Inflammatory macrophage treated with lipopolysaccharide for 1 hour (primary cell): ENCODE results near the gene PSMB3.

Experiments
- DNase-seq, 2 donors: peaks; one replicate each; pipeline ENCODE4 v3.0.0-alpha.2; 2020 to 2022

Gene PSMB3

DNA sequence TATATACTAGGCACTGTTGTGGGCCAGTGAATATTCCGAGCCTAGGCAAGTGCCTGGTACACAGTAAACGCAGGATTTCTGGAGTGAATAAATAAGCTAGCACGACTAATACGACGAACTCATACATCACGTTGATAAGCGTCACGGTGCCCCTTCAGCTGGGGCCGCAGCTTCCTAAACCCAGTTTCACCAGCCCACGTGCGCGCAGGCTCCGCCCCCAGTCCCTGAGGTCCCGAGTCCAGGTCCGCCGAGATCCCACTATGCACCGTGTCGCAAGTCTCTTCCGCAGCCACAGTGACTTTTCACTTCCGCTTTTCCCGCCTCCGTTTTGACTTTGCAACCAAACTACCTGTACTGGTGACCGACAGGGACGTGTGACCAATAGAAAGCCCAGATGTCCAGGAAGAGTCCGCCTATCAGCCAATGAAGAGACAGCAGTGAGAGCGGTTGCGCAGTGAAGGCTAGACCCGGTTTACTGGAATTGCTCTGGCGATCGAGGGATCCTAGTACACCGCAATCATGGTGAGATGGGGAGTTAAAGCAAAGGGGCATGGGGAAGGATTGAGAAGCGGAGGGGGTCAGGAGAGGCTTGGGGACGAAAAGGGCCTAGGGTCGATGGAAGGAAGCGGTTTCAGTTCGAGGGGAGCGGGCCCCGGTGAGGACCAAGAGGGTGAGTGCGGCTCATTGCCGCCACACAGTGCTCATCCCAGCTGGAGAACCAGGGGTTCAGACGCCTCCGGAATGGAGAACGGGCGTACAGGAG lies at the start of gene PSMB3:
PSMB3 (plus strand) TSS at position 434 of the 763 bp plus-strand sequence; CDS start at position 520, 86 bp downstream.
- peak; percentile 99 to 100 for DNase-seq

DNA sequence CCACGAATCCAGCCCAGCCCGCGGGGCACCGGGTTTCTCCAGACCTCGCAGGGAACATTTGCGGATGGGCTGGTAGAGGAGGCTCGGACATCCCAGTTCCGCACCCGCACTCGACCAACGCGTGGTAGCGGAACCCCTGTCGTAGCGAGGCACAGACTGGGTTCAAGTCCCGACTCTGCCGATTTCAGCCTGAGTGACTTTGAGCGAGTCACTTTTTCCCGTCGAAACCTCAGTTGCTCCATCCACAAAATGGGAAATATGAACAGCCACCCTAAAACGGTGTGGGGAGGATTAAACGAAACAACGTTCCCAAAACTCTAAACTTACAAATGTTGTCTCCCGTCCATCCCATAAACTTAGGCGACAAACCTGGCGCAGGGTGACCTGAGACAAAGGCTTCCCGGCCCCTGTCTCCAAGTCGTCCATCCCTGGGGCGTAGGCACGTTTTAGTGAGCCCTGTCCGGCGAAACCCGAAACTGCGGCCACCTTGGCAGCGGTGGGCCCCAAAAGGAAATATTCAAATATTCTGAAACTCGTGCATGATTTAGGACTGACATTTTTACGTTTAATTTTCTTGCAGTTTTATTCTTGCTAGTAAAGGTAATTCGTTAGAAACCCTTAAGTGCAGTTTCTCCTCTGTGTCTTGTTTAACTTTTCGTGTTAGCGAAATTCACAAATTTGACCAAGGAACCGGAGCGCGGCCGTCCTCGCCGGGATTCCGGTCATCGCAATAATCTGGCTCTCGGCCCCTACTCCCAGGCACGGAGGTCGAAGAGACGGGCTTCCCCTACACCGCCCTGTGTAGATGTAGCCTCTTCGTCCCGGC lies 49.4 kb upstream of the PSMB3 start:
- DNase-seq: peak; percentile 39 to 51

DNA sequence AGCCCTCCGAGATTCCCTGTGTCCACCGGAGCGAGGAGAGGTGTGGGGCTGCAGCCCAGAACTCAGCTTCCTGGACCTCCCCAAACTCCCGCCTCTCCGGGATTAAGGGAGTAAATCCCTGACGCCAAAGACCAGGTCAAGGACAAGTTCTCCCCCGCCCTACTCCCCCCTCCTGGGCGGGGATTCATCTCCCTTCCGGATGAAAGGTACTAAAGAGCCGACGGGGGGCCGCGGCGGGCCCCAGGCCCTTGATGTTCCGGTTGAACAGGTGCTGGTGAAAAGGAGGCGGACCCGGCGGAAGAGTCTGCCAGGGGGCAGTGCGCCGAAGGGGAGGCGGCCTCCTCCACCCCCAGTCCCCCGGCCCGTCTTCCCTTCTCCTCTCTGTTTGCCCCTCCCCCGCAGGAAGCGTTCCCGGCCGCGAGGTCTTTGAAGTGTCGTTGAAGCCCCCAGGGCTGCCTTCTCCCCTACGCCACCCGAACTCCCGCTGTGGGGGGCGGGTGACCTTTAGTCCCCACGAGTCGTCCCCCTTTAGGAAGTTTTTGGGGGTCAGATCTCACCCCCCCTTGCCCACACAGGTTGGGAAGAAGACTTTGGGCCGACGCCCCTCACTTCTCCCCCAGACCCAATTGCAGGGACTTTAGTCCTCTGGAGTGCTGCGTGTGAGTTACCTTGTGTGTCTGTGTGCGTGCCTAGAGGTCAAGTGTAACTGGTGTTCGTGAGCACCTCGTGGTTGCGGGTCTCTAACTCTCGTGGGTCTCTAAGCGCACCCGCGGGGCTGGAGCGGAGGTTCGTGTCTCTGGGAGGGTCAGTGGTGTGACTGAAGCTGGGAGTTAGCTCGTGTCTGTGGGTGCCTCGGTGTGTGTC lies 48.6 kb upstream of the PSMB3 start:
- peak; percentile 31 to 40 for DNase-seq

DNA sequence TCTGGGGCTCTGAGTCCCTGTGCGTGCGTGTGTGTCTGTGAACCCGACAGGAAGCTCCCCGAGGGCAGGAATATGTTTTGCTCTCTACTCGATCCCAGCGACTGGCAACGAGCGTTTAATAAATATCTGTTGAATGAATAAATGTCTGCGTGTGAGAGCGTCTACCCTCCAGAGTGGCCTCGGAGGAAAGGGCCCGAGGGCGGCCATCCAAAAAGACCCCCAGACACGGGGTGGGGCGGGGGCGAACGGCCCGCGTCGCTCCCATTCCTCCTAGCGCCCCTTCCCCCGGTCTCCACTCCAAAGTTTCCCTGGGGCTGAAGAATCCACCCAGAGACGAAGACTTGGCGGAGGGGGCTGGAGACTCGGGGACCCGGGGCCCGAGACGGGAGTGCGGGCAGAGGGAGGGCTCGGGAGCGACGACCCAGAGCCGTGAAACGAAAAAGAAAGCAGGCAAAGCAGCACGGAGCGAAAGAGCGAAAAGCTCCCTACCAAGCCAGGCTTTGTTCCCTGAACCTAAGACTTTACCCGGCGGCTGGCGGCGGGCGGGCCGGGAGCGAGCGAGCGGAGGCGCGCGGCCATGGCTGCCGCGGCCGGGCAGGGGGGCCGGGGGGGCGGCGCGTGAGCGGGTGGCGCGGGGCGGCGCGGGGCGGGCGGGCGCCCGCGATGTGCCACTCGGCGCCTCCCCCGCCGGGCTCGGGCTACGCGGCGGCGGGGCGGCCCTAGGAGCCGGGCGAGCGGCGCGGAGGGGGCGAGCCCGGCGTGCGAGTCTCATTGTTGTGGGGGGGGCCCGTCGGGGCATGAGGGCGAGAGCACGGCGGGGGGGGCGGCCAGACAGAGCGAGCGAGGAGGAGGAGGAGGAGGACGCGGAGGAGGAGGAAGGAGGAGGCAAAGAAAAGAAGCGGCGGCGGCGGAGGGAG lies 47.7 kb upstream of the PSMB3 start, which contains the start of gene MLLT6:
MLLT6 (plus strand) TSS at position 668 of the 917 bp plus-strand sequence. CDS start 360 bp downstream, outside the sequence.
- peak; percentile 43 to 50 for DNase-seq

DNA sequence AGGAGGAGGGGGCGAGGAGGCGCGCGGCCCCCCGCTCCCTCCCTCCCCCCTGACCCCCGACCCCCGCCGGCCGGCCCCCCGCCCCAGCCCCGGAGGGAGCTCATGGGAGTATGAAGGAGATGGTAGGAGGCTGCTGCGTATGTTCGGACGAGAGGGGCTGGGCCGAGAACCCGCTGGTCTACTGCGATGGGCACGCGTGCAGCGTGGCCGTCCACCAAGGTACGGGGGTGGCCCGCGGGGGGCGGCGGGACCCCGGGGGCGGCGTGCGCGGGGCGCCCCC lies 47.1 kb upstream of the PSMB3 start:
- no peak for DNase-seq

DNA sequence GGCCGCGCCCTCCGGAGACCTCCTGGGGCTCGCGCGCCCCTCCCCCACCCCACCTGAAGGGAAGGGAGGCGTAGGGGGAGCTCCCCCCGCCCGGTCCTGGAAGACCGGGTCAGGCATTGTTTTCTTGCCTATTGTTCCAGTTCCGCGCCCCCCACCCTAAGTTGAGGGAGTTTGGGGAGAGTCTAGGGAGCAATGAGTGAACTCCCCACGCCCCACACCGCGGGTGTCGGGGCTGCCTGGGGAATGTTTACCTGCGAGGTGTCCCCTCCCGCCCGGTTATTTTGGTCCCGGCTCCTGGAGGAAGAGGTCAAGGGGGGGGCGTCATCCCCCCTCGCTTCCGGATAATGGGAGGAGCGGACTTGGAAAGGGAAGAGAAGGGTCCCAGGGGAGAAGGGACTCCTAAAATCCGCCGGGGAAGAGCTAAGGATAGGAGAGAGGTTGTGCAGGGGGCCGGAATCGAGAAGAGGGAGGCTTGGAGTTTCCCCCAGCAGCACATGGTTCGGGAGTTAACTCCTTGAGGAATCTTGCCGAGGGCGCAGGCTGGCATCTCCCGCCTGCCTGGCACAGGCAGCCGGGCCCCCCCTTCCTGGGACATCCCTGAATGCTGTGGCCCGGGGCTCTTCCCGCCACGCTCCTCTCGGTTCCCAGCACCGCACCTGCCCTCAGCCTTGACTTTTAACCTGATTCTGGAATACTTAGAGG lies 46.6 kb upstream of the PSMB3 start:
- DNase-seq: no peak

DNA sequence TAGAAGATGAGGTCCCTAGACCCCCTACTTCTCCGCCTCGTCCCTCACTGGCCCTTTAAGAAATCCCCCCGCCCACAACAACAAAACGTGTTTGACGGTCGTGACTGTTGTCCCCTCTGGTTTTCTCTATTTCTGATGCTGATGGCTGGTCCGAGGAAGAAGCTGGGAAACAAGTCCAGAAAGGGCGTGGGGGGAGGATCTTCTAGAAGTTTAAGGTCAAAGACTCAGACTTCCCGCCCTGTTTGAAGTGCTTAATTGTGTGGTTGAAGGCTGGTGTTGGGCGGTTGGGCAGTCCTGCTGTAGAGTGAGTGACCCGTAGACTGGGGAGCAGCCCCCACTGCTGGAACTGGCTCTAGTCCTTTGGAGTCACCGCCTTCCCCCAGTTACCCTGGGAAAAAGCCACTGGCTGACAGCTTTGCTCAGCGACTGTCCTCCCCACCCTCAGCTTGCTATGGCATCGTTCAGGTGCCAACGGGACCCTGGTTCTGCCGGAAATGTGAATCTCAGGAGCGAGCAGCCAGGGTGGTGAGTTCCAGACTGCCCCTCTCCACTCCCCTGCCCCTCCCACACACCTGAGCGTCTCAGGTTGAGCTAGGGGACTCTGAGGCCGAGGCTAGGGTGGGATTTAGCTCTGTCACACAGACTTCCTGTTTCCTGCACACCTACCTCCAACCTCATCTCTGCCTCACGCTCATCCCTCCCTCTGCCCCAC lies 45.9 kb upstream of the PSMB3 start:
- DNase-seq: peak in 1 of 2 donors; percentile 32

DNA sequence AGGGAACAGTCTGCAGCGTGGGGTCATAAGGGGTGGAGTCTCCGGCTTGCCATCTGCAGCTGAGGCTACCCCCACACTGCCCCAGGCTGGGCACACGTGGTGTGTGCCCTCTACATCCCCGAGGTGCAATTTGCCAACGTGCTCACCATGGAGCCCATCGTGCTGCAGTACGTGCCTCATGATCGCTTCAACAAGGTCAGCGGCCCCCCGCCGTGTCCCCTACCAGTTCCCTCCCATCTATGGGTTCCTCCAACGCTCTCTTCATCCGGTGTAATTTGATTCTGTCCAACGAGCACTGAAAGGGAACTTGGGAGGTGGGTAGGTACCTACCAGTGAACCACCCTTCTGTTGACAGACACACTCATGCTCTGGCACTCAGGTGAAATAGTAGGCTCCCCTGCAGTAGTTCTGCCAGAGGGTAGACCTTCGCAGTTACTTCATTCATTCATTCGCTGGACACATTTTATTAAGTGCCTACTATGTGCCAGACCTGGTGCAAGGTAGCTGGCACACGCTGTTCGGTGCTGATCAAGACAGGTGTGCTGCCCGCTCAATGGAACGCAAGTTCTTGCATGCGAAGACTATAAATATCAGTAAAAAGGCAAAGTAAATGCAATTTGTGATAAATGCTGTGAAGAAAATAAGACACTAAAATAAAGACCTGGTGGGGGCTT lies 44.7 kb upstream of the PSMB3 start:
- DNase-seq: no peak

DNA sequence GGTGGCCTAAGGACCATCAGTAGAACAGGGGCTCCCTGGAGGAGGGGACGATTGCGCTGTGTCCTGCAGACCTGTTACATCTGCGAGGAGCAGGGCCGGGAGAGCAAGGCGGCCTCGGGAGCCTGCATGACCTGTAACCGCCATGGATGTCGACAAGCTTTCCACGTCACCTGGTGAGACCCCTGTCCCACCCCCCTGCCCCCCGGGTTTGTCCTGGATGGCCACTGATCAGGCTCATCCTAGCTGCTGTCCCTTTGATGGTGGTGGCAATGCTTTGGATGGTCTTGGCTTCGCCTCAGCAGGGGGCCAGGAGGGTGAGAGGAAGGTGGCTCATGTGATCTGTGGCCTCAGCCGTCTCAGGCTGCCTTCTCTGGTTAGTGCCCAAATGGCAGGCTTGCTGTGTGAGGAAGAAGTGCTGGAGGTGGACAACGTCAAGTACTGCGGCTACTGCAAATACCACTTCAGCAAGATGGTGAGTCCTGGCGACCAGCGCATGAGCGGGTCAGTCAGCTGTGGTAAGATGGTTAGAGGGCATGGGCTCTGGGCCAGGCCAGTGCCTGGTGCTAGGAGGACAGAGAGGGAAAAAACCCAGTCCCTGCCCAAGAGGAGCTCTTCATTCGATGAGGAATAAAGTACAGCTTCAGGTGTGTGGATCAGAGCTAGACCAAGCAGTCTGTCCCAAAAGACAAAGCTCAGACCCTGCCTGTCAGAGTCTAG lies 43.3 kb upstream of the PSMB3 start:
- DNase-seq: no peak

DNA sequence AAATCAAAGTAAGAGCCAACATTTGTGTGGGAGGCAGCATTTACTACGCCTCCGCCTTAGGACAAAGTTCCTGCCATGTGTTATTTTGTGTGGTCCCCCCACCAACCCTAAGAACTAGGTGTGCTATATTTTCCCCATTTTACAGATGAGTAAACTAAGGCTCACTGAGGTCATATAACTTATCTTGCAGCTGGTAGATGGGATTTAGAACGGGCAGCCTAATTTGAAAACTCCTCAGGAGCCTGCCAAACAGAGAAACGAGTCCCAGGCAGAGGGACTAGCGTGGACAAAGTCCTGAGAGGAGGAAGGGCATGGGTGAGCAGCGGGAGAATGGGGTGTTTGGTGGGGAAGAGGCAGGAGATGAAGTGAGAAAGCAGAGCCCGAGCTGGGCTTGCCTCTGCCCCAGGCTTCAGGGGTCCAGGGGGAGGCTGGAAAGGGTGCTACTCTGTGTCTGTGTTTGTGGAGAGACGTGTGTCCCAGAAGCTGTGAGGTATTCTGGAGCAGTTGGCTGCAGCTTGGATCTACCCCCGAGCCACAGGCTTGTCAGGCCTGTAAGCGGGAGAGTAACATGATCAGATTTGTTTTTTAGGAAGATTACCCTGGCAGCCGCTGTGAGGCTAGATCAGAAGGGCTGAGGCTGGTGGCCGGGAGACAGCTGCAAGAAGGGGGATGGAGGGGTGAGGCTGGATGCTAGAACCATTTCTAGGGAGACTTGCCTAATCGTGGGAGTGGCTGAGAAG lies 42.5 kb upstream of the PSMB3 start:
- DNase-seq: no peak

DNA sequence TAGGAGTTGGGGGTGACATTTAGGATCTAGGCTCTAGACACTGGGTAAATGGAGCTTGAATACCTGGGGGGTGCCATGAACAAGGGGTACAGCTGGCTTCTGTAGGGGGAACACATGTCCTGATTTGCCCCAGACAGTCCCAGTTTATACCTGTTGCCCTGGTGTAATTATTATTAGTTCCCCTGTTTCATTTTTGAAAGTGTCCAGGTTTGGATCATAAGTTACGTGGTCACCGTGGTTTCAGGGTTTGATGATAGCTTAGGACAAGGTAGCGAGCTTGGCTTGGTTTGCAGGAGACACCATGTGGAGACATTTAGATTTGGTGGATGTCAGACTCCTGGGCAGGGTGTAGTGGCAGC lies 42.0 kb upstream of the PSMB3 start:
- no peak for DNase-seq

DNA sequence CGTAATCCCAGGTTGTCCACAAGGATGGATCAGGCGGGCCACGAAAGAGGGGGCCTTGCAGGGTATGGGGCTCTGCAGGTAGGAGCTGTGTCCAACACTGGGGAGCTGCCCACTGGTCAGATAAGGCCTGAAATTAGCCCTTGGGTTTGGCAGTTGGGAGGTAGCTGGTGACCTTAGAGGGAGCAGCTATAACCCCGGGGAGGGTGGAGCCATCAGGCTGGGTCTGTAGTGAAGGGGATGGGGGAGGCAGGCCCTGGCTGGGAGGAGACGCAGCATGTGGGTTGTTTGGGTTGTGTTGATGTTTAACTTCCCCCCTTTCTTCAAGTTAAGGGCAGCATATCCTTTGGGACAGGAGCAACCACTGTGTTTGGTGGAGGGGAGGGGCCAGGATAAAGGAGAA lies 41.6 kb upstream of the PSMB3 start:
- DNase-seq: no peak

DNA sequence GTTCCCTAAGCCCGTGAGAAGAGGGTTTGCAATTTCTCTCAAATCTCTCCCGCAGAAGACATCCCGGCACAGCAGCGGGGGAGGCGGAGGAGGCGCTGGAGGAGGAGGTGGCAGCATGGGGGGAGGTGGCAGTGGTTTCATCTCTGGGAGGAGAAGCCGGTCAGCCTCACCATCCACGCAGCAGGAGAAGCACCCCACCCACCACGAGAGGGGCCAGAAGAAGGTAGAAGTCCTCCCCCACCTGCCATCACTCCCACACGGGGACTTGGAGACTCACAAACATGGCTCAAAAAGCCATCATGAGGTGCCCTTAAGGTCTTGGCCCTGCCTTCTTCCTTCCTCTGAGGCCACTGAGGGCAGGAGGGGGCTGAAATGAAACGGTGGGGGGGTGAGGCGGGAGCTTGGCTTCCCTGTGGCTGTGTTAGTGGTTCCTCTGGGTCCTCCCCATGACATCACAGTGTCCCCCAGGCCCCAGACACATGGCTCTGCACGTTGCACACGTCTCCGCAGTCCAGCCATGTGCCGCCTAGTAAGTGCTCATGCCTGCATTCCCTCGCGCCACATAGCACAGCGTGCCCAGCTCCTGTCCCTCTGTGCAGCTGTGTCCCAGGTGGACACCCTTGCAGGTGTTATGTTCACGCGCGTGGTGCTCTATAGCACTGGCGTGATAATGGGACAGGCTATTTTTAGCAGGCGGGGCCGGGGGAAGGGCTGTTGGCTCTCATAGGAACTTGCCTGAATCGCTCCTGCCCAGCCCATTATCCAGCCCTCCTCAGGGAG lies 40.6 kb upstream of the PSMB3 start:
- no peak for DNase-seq

DNA sequence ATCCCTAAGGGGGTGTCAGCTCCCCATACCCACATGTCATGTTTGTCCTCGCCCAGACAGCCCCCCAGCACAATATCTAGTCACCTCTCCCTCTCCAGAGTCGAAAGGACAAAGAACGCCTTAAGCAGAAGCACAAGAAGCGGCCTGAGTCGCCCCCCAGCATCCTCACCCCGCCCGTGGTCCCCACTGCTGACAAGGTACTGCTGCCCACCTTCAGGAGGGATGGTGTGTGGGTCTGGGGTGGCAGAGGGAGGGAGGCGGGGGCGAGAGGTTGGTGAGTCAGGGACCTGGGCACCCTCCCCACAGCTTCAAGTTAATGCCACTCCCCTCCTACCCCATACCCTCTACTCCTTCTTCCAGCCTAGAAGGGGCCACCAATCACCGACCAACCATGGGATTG lies 39.9 kb upstream of the PSMB3 start:
- no peak for DNase-seq

DNA sequence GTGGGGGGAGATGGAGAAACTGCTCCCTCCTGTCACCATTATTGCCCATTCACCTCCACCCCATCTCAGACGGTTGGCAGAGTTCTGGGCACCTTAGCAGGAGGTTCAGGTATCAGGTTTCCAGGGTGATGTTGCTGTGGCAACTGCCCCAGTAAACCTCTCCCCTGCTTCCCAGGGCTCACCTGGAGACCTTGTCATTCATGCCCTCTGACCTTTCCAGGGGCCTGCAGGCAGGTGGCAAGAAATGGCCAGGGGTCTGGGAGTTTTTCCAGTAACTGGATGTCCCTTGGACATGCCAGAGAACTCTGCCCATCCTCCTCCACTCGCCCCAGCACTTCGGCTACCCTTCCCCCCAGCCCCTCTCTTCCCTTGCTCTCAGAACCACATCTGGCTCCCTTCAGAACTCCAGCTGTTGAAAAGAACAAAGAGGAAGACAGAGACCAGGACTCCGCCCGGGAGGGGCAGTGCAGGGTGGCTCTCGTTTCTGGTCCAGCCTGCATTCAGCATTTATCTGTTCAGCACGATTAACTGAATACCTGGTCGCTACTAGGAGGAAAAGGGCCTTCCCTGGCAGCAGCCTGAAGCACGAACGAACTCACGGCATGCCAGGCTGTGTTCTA lies 39.0 kb upstream of the PSMB3 start:
- no peak for DNase-seq

DNA sequence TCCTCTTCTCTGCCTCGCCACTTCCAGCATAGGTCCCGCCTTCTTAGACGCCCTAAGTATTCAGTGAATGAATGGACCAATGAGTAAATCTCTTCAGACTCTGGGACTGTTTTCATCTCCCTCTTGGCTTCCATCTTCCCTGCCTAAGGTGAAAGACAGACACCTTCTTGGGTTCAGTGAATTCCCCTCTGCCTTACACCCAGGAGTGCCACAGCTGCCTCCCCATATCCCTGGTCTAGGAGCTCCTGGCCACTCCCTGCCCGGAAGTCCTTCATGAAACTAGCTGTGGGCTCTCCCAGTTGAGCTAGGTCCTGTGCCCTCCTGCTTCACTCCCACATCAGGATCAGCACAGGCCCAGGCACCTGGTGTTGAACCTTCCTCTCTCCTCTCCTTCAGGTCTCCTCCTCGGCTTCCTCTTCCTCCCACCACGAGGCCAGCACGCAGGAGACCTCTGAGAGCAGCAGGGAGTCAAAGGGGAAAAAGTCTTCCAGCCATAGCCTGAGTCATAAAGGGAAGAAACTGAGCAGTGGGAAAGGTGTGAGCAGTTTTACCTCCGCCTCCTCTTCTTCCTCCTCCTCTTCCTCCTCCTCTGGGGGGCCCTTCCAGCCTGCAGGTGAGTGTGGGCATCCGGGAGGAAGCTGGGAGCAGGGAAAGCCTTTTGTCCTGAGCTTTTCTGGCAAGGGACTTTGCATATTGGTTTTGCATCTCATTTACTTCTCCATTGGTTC lies 37.2 kb upstream of the PSMB3 start:
- no peak for DNase-seq
